GM19395 (cell line): Measurements from ENCODE around the gene ZNF423.
A peak's percentile ranks its signal among the peaks of the same experiment; 100 is the strongest.

Experiments used
- ATAC-seq: cut with Tn5 transposase; IDR thresholded peaks from one replicate; pipeline ENCODE4 v1.9.1; 2021; ENCODE audit warnings: mild to moderate bottlenecking, moderate library complexity; ENCODE audit not compliant: unreplicated experiment

Gene ZNF423

DNA sequence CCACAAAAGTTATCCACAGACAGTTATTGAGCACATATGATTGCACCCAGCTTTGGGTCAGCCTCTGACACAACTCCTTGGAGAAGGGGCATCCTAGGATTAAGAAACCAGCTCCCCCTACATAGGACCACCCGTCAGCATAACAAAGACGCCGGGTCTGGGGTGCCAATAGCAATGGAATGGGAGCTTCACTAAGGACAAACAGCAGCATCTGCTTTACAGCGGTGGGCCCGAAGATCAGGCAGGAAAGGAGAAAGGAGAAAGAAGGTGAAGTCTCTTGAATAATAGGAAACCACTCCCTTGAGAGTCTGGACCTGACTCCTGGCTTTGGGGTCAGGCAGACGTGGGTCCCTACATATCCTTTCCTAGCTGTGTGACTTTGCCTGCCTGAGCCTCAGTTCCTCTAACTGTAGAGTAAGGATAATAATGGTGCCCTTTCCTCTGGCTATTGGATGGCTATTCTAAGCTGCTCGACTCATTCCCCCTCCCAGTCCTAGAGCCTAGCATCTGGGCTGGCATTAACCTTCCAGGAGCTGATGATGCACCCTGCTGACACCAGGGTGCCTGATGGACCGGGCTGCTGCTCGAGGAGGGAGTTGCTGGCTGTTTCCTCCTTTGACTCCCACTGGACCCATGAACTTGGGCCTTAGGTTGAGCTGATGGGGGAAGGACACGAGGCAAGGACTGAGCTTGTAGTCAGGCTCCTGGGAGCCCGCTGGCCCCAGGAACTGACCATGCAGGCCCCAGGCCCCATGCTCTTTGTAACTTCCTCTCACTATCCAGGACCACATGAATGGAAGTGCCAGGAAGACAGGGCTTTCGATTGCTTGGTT lies 388.2 kb downstream of the ZNF423 start:
- ATAC-seq, result no peak

DNA sequence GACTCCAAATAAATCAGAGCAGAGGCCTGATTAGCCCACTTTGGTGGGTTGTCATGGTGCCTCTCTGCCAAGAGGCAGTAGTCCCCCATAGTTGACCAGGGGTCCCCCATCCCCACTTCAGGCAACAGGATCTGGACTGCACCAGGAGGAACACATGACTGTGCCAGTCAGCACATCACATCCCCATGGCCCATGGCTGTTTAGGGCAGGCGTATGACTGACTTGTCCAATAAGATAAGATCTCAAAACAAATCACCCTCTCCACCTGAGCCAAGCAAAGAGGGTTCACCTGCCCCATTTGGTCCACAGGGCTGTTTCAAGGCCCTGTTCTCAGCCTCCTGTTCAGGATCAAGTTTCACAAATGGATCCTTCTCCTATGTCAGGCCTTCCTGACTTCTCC lies 389.0 kb downstream of the ZNF423 start:
- no peak for ATAC-seq

DNA sequence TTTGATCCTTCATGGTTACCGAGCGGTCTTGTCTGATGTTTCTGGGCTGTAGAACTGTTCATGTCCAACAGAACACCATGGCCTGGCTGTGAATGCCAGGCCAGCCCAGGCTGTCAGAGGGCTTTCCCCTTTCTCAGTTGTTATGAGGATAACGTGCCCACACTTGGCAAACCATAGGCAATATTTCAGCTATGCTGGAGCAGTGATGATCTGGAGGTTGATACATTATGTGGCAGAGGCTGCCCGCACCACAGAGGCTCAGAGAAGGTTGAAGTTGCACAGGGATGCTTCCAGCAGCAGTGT lies 389.4 kb downstream of the ZNF423 start:
- no peak for ATAC-seq

DNA sequence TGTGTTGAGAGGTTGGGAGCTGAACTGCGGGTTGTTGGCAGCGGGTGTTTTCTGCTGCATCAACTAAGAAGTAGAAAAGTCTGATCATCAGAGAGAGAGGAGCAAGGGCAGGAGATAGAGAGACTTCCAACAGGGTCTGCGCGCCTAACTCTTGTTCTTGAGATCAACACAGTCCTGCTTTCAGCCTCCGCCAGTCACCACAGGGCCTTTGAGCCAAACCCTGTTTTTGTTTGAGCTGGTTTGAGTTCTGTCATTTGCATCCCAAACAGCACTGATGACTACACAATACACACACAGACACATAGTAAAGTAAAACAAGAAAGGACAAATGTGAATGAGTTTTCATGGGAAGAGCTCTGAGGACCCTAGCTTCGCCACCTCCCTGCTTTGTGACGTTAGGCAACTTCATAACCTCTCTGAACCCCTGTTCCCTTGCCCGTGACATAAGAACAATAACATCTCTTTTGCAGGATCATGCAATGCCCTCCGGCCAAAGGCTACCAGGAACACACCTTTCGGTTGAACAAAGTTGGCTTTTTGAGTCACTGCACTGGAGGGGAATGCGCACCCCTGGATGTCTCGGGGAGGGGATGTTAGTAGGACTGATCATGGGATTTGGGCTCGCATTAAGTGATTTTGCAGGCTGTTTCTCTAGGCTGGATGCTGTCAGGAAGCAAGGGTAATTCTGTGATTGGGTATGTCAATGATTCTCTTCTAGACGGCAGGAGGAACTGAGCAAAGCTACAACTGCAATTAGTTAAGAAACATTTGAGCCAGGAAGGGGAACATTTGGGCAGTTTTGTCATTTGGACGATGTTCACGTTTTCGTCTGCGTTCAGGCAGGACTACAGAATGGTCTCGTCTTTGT lies 390.0 kb downstream of the ZNF423 start:
- no peak for ATAC-seq

DNA sequence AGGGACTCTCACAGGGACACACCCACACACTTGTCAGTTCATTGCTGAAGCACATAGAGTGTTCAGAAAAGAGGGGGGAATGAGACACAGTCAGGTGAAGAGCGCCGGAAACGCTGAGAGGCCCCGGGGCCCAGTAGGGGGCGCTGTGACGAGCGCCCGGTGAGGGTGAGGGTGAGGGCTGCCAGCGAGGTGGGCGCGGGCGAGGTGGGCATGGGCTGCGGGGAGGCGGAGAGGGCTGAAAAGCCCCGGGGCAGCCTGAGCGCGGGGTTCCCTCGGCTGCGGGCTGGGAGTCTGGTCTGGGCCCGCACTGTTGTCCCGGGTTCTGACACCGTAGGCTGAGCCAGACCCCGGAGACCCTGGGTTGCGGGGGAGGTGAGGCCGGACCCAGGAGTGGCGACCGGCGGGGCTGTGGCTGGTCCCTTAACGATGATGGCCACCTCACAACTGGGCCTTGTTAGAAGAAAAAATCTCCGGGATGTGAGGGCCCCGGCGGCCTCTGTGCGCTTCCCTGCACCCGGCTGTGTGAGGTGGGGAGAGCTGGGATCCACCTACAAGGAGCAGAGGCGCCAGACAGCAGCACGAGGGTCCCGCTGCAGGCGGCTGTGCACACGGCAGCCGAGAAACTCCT lies 390.9 kb downstream of the ZNF423 start:
- no peak for ATAC-seq

DNA sequence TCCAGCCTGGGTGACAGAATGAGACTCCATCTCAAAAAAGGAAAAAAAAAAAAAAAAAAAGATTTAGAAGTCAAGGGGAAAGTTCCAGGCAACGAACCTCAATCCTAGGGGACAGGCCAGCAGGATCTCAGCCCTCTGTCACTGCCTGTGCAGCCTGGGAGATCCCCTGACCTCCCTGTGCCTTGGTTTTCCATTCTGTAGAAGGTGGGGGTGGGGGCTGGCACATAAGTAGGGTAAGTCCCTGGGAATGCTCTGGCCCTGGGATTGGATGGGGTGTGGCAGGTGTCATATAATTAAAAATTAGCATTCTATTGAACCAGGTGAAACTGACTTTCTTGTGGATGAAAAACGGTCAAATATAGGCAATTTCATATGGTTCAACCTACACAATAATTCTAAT lies 391.8 kb downstream of the ZNF423 start:
- ATAC-seq, result no peak

- ATAC-seq, result peak; percentile 94
Observed at GRCh38 chr16:49463529-49463928, 392.4 kb downstream of the ZNF423 start.

- ATAC-seq, result no peak
Observed at GRCh38 chr16:49462989-49463371, 392.9 kb downstream of the ZNF423 start.

DNA sequence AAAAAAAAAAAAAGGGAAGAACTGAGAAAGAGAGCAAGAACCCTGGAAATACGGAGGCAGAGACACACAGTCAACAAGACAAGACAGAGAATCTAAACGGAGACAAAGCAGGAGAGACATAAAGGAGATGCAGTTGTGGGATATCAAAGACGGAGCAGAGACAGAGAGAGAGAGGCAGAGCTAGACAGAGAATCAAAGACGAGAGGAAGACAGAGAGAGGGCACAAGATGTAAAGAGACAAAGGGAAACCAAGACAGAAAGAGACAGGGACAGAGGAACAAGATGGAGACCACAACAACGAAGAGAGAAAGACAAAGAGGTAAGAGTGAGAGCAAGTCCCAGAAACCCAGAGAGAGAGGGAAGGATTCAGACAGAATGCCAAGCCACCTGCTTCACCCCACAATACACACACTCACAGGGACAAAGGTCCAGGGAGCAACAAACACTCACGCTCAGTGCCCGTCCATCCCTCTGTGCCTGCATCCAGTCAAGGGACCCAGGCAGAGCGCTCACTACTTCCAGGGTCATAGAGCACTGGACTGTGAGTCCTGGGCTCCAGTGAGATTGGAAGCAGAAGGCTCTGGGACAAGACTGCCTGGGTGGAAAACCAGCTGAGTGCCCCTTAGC lies 393.4 kb downstream of the ZNF423 start:
- ATAC-seq, result no peak

- no peak for ATAC-seq
Observed at GRCh38 chr16:49461517-49461951, 394.4 kb downstream of the ZNF423 start.

GRCh38 chr16:49460786-49461470 lies 395.0 kb downstream of the ZNF423 start:
- ATAC-seq, result no peak

GRCh38 chr16:49459953-49460735 lies 395.8 kb downstream of the ZNF423 start:
- no peak for ATAC-seq

GRCh38 chr16:49458656-49459445 lies 397.1 kb downstream of the ZNF423 start:
- ATAC-seq, result no peak

GRCh38 chr16:49458243-49458642 lies 397.7 kb downstream of the ZNF423 start:
- ATAC-seq, result no peak

- ATAC-seq, result no peak
Observed at GRCh38 chr16:49457196-49457595, 398.7 kb downstream of the ZNF423 start.

DNA sequence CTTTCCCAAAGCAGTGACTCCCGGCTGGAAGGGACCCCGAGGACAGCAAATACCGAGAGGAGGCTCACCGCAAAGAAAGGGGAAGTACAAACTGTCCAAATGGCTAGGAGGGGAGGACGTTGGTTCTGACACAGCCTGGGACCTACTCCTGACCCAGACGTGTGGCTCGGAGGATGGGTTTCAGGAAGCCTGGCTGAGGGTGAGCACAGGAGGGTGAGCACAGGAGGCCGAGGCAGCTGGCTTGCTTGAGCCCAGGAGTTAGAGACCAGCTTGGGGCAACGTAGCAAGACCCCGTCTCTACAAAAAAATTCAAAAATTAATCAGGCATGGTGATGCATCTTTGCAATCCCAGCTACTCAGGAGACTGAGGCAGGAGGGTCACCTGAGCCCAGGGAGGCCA lies 399.1 kb downstream of the ZNF423 start:
- ATAC-seq, result no peak

GRCh38 chr16:49455991-49456745 lies 399.7 kb downstream of the ZNF423 start:
- ATAC-seq, result no peak
